Cerebellar cortex (tissue), 1 donor: ENCODE results near the gene SS18L1.
"Not testable (repeated sequence)": the region's sequence is repeated elsewhere in the genome, so short reads cannot be mapped to it uniquely, and the experiment has no call there.

Experiments used
- DNase-seq: peaks from one replicate; pipeline ENCODE4 v3.0.0-alpha.2; 2015; ENCODE audit warnings: low spot score

SS18L1 gene

GRCh38 chr20:62137092-62137384 lies 6.5 kb upstream of the SS18L1 start:
- no peak for DNase-seq

- DNase-seq = no peak
Observed at GRCh38 chr20:62137478-62138203, 5.9 kb upstream of the SS18L1 start.

GRCh38 chr20:62138204-62138543 lies 5.4 kb upstream of the SS18L1 start:
- no peak for DNase-seq

GRCh38 chr20:62138912-62139311 lies 4.7 kb upstream of the SS18L1 start:
- DNase-seq = no peak

GRCh38 chr20:62139636-62140035 lies 3.9 kb upstream of the SS18L1 start:
- DNase-seq = no peak

GRCh38 chr20:62141043-62141396 lies 2.5 kb upstream of the SS18L1 start:
- DNase-seq = no peak

GRCh38 chr20:62141397-62142251 lies 1.9 kb upstream of the SS18L1 start:
- DNase-seq = no peak

- no peak for DNase-seq
Observed at GRCh38 chr20:62142252-62143080, 1.1 kb upstream of the SS18L1 start.

GRCh38 chr20:62143957-62144825 lies 622 bp downstream of the SS18L1 start:
- peak; percentile 42 for DNase-seq

GRCh38 chr20:62145688-62146018 lies 2.1 kb downstream of the SS18L1 start:
- DNase-seq = no peak

- DNase-seq = no peak
Observed at GRCh38 chr20:62146019-62146755, 2.6 kb downstream of the SS18L1 start.

- no peak for DNase-seq
Observed at GRCh38 chr20:62147125-62147524, 3.6 kb downstream of the SS18L1 start.

GRCh38 chr20:62147528-62147927 lies 4.0 kb downstream of the SS18L1 start:
- DNase-seq = no peak

- DNase-seq = not testable (repeated sequence)
Observed at GRCh38 chr20:62148383-62148782, 4.8 kb downstream of the SS18L1 start.

GRCh38 chr20:62148908-62149314 lies 5.3 kb downstream of the SS18L1 start:
- peak; percentile 34 for DNase-seq

GRCh38 chr20:62149532-62150309 lies 6.2 kb downstream of the SS18L1 start:
- DNase-seq = peak; percentile 43

- DNase-seq = no peak
Observed at GRCh38 chr20:62150310-62150575, 6.7 kb downstream of the SS18L1 start.

GRCh38 chr20:62151225-62151624 lies 7.7 kb downstream of the SS18L1 start:
- no peak for DNase-seq

- no peak for DNase-seq
Observed at GRCh38 chr20:62151835-62152364, 8.3 kb downstream of the SS18L1 start.

- DNase-seq = peak; percentile 42
Observed at GRCh38 chr20:62155428-62156253, 12.1 kb downstream of the SS18L1 start.
